Ureter (tissue), 1 donor: ENCODE measurements around the gene PTGFRN. TPM values are rescaled to one million over a fixed set of nuclear protein-coding genes. Genes with fewer than 3 reads are reported as not detected.

Source experiments
- DNase-seq: peaks from one replicate; pipeline ENCODE4 v3.0.0-alpha.2; 2020; ENCODE audit warnings: low spot score
- total RNA-seq: library from RNA; stranded (reverse); gene quantifications from one replicate; pipeline ENCODE4 v1.2.4, GENCODE V29; 2023
- donor health status: DM: yes; HTN: yes; CAD: no.

The PTGFRN gene
- total RNA-seq, 1 donor from 2014 or later: 103 TPM

DNA sequence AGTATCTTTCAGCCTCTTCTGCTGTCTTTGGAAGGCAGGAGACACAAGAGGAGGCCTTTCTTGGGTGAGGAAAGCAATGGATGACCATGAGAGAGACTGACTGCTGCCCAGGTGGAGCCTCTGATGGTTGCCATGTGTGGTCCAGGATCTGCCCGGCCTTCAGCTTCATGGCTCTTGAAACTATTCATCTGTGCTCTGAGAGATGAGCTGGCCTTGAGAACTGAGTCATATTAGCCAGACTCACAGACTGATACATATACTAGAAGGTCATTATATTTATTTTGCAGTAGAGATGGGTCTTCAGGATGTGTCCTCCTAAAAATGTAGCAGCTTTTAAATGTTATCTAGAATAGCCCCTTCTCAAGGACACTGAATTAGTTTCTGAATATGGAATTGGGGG, 33.7 kb downstream of the PTGFRN start:
- peak; percentile 10 for DNase-seq

- DNase-seq: peak; percentile 35
Measured at GRCh38 chr1:116944613-116945012, 34.9 kb downstream of the PTGFRN start.

- DNase-seq: no peak
Measured at GRCh38 chr1:116945421-116945820, 35.7 kb downstream of the PTGFRN start.

GRCh38 chr1:116945996-116946395, 36.3 kb downstream of the PTGFRN start:
- DNase-seq: no peak

GRCh38 chr1:116947092-116947860, 37.6 kb downstream of the PTGFRN start:
- no peak for DNase-seq

- no peak for DNase-seq
Measured at GRCh38 chr1:116948046-116948445, 38.3 kb downstream of the PTGFRN start.

- DNase-seq: no peak
Measured at GRCh38 chr1:116948642-116949041, 38.9 kb downstream of the PTGFRN start.

- DNase-seq: no peak
Measured at GRCh38 chr1:116949213-116949985, 39.7 kb downstream of the PTGFRN start.

GRCh38 chr1:116950517-116951199, 40.9 kb downstream of the PTGFRN start:
- DNase-seq: no peak

DNA sequence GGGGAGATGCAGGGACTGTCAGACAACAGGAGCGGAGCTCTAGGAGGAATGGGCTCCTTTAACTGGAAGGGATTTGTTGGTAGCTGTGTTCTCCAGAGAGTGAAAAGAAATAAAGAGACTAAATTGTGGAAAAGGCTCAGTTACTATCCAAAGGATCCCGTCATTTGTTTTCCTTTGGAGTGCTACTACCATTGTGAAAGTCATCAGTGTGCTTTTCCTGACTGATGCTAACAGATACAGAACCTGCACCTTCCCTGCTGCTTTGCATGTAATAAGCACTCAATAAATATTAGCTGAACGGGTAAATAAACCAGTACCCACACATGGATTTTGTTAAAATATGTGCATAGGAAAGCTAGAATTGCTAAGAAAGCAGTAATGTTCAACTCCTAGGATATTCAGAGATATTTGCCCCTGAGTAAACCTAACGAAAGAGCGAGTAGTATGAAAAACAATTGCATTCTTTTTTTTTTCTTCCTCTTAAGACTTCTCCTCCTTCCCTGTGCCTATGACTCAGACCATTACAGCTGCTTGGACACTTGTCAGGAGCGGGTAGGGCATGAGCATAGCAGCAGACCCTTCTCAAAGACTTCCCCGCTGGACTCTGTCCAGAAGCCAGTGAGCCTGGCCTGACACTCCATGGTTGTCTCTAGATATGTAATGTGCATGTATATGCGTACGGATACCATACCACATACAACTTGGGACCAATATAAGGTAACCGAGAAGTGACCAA, 41.7 kb downstream of the PTGFRN start:
- DNase-seq: no peak

DNA sequence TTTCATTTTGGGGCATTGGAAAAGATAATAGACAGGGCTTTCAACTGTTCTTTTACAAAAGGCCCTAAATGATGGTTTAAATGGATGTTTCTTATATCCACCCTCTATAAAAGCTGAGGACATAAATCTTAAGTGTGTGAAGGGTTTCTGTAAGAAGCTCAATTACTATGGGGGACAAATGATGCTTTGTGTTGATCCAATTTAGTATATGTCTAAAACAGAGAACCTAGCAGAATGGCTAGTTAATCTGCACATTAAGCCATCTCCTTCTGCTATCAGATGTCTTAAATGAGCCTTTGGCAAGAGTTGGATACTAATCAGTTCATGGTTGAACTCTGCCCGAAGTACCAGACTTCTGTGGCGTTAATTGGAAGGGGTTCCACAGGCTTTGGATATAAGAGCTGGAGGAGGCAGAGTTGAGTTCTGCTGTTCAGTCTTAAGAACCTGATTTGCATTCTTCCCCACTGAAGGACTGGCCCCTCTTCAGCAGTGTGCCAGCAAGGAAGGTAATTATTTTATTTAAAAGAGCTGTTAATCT, 43.1 kb downstream of the PTGFRN start:
- DNase-seq: no peak

DNA sequence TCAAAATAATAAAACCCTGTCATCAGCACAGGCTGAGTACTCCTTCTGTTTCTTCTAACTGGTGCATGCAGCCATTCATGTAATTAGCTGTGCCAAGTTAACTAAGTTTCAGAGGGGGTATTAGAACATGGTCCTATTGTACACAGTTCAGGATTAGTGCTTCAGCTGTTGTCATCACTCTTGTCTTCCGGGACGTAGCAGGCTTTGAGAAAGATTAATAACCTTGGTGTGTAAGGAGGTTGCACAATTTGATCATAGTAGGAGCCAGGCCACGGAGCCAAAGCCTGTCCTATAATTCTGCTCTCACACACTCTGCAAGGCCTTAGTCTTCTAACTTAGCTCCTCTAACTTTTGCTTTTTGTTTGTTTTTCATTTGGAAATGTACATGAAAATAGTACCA, 44.7 kb downstream of the PTGFRN start:
- DNase-seq: no peak

DNA sequence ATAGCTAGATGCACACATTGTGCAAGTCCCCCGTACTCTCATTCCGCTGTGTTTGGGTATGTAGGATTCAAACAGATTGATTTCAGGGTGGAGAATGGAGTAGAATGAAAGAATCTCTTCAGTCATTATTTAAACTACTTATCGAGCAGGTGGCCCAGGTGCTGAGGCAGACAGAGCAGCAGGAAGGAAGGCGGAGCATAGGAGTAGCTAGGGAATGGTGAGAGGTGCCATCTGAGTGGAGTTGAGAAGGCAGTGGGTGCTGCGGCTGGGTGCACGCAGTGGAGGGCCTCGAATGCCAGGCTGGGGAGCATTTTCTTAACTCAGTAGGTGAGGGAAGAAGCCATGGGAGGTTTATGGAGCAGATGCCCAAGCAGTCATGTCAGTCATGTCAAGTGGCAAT, 46.7 kb downstream of the PTGFRN start:
- DNase-seq: no peak

DNA sequence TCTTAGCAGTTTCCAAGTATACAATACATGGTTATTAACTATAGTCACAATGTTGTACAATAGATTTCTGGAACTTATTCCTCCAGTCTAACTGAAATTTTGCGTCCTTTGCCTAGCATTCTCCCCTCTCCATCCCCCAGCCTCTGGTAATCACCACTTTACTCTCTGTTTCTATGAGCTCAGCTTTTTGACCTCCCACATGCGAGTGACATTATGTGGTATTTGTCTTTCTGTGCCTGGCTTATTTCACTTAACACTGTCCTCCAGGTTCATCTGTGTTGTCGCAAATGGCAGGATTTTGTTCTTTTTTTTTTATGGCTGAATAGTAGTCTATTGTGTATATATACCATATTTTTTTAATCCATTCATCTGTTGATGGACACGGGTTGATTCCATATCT, 47.9 kb downstream of the PTGFRN start:
- DNase-seq: no peak

DNA sequence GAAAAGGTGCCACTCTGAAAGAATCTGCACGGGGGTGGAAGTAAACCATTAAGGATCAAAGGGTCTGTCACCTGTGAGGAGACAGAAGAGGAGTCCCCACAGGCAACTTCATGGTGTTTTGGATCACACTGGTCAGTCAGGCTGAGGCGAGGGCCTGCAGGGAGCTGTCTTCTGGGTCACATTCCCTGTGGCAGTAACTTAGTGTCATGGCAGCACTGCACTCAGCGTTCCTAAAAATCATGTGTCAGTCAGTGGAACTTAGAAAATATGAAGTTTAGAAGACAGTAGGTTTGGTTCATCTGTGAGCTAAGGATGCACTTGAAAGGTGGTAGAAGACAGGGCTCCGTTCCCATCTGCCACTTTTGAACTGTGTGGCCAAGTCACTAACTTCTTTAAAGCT, 48.4 kb downstream of the PTGFRN start:
- no peak for DNase-seq

DNA sequence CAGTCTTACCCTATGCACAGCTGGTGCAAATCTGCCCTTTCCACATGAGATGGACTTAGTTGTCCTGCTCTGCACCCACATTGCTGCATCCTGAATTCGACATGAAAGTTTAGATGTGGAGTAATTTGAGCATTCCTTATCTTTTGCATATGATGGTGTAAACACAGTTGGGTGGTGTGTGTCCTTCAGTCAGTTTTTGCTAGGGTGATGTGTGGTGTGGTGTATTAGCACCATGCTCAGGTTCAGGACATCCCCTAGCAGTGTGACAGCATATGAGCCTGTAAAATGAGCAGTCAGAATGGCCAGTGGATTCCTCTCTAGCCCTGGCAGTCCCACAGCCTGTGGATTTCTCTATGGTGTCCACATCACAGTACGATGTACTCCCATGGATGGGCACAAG, 49.3 kb downstream of the PTGFRN start:
- DNase-seq: no peak

- no peak for DNase-seq
Measured at GRCh38 chr1:116961606-116962005, 51.9 kb downstream of the PTGFRN start.

- DNase-seq: no peak
Measured at GRCh38 chr1:116962987-116963639, 53.4 kb downstream of the PTGFRN start.

DNA sequence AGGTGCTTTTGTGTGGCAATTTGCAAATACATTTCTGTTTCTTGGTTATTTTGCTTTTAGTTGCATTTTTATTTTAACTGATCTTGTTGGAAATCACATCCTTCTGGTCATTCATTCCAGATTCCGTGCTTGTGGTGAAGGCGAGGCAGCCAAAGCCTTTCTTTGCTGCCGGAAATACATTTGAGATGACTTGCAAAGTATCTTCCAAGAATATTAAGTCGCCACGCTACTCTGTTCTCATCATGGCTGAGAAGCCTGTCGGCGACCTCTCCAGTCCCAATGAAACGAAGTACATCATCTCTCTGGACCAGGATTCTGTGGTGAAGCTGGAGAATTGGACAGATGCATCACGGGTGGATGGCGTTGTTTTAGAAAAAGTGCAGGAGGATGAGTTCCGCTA, 57.1 kb downstream of the PTGFRN start:
- DNase-seq: no peak

DNA sequence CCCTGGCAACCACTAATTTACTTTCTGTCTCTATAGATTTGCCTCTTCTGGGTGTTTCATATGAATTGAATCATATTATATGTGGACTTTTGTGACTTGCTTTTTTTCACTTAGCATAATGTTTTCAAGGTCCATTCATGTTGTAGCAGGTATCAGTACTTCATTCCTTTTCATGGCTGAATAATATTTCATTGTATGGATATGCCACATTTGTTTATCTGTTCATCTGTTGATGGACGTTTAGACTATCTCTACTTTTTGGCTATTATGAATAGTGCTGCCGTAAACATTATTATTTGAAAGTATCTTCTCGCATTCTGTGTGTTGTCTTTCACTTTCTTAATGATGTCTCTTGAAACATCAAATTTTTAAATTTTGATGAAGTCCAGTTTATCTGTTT, 59.0 kb downstream of the PTGFRN start:
- no peak for DNase-seq

GRCh38 chr1:116971258-116971860, 61.6 kb downstream of the PTGFRN start:
- no peak for DNase-seq
